Neuronal stem cell (in vitro differentiated cells): ENCODE data around the gene CLEC2L.

Source experiments
- DNase-seq: peaks from one replicate; pipeline ENCODE4 v3.0.0-alpha.2; 2013; ENCODE audit warnings: low spot score
- H2AFZ ChIP-seq: one replicate; pipeline ENCODE4 v1.6.1; 2013; ENCODE audit warnings: mild to moderate bottlenecking, low read length, inconsistent platforms
- H2AK5ac ChIP-seq: 2 replicates; pipeline ENCODE4 v1.6.1; 2013; ENCODE audit warnings: low read depth, mild to moderate bottlenecking, inconsistent platforms, low read length, moderate library complexity, mixed read lengths
- H2BK120ac ChIP-seq: 2 replicates; pipeline ENCODE4 v1.6.1; 2013; ENCODE audit warnings: low read depth, mild to moderate bottlenecking, inconsistent platforms, low read length, moderate library complexity, mixed read lengths
- H2BK12ac ChIP-seq: one replicate; pipeline ENCODE4 v1.6.1; 2013; ENCODE audit warnings: low read length, inconsistent platforms
- H2BK15ac ChIP-seq: 2 replicates; pipeline ENCODE4 v1.6.1; 2013; ENCODE audit warnings: mild to moderate bottlenecking, low read length, inconsistent platforms, mixed read lengths
- H2BK5ac ChIP-seq: one replicate; pipeline ENCODE4 v1.6.1; 2013; ENCODE audit warnings: inconsistent platforms, mild to moderate bottlenecking, low read length, moderate library complexity
- H3K14ac ChIP-seq: one replicate; pipeline ENCODE4 v1.6.1; 2013; ENCODE audit warnings: low read length, inconsistent platforms
- H3K18ac ChIP-seq: 2 replicates; pipeline ENCODE4 v1.6.1; 2013; ENCODE audit warnings: low read length, inconsistent platforms
- H3K23ac ChIP-seq: 2 replicates; pipeline ENCODE4 v1.6.1; 2013; ENCODE audit warnings: low read depth, mild to moderate bottlenecking, mixed read lengths, low read length, inconsistent platforms; ENCODE audit not compliant: poor library complexity
- H3K27ac ChIP-seq: replicated peaks from 3 replicates; pipeline ENCODE4 v1.5.1; 2013; ENCODE audit warnings: low read length, inconsistent platforms
- H3K27me3 ChIP-seq, 3 experiments: 2 replicates each; pipeline ENCODE4 v1.6.1; 2013; ENCODE audit warnings: low read length in 3 of 3, mild to moderate bottlenecking in 2 of 3, inconsistent platforms in 1 of 3, low read depth in 1 of 3, mixed read lengths in 1 of 3, moderate library complexity in 1 of 3; ENCODE audit not compliant: control insufficient read depth in 3 of 3, insufficient read depth in 3 of 3
- H3K36me3 ChIP-seq, 2 donors: replicated peaks in 1 of 2; 2 replicates each; pipeline ENCODE4 v1.6.1; 2013; ENCODE audit warnings: low read length in 2 of 2; ENCODE audit not compliant: control insufficient read depth in 2 of 2, insufficient read depth in 2 of 2
- H3K4ac ChIP-seq: 2 replicates; pipeline ENCODE4 v1.6.1; 2013; ENCODE audit warnings: inconsistent platforms, mild to moderate bottlenecking, low read length, moderate library complexity
- H3K4me1 ChIP-seq, 2 donors: 1 replicate in 1 of 2; 2 replicates in 1 of 2; pipeline ENCODE4 v1.6.1; 2013; ENCODE audit warnings: low read length in 2 of 2, low read depth in 1 of 2; ENCODE audit not compliant: control insufficient read depth in 2 of 2, insufficient read depth in 1 of 2
- H3K4me2 ChIP-seq: one replicate; pipeline ENCODE4 v1.6.1; 2013; ENCODE audit warnings: mild to moderate bottlenecking, low read length, inconsistent platforms; ENCODE audit not compliant: insufficient read depth, poor library complexity, severe bottlenecking
- H3K4me3 ChIP-seq, 2 donors: 2 replicates each; pipeline ENCODE4 v1.5.1; 2013; ENCODE audit warnings: low read length in 2 of 2, mild to moderate bottlenecking in 2 of 2, inconsistent platforms in 1 of 2, moderate library complexity in 1 of 2
- H3K79me1 ChIP-seq: one replicate; pipeline ENCODE4 v1.6.1; 2013; ENCODE audit warnings: low read depth, mild to moderate bottlenecking, inconsistent platforms, low read length, moderate library complexity
- H3K9ac ChIP-seq: one replicate; pipeline ENCODE4 v1.6.1; 2013; ENCODE audit warnings: mild to moderate bottlenecking, low read depth, low read length, inconsistent platforms; ENCODE audit not compliant: poor library complexity
- H3K9me3 ChIP-seq, 2 donors: replicated peaks in 1 of 2; 2 replicates each; pipeline versions ENCODE3 to v1.6.1; 2013; ENCODE audit warnings: low read length in 2 of 2, mild to moderate bottlenecking in 2 of 2, inconsistent platforms in 1 of 2, low read depth in 1 of 2, mixed read lengths in 1 of 2, moderate library complexity in 1 of 2; ENCODE audit not compliant: control insufficient read depth in 2 of 2, insufficient read depth in 1 of 2
- H4K8ac ChIP-seq: one replicate; pipeline ENCODE4 v1.6.1; 2013; ENCODE audit warnings: low read depth, mild to moderate bottlenecking, inconsistent platforms, low read length, moderate library complexity
- H4K91ac ChIP-seq: one replicate; pipeline ENCODE4 v1.6.1; 2013; ENCODE audit warnings: low read length, low read depth, mild to moderate bottlenecking, inconsistent platforms; ENCODE audit not compliant: poor library complexity
- WGBS, 2 donors: extraction: QIAGEN DNeasy Blood & Tissue Kit; methylation state at CpG; one replicate each; pipeline ENCODE4 v1.1.7; 2013; ENCODE audit warnings: missing lambda C conversion rate in 2 of 2, mixed read lengths in 1 of 2; ENCODE audit not compliant: insufficient read length in 2 of 2, insufficient replicate concordance in 1 of 2; ENCODE audit errors: extremely low coverage in 2 of 2; 5-methylcytosine and 5-hydroxymethylcytosine counted together

Gene CLEC2L

GRCh38 chr7:139521439-139521838 is 2.0 kb upstream of the CLEC2L start:
- no peak overlapping the region for H3K23ac ChIP-seq
- H2BK120ac ChIP-seq = no peak overlapping the region
- no peak overlapping the region for H3K9ac ChIP-seq
- H2BK15ac ChIP-seq = no peak overlapping the region
- H4K91ac ChIP-seq = no peak overlapping the region
- peaks cover 8 to 56% (median 38%) of the 10 kb centered on the region in 3 experiments for H3K27me3 ChIP-seq
- H3K79me1 ChIP-seq = peaks cover 2% of the 10 kb centered on the region
- H3K9me3 ChIP-seq = peaks cover 6 to 10% of the 10 kb centered on the region in 2 donors
- H3K27ac ChIP-seq = no peak overlapping the region
- H2BK5ac ChIP-seq = no peak overlapping the region
- no peak overlapping the region for H4K8ac ChIP-seq
- no peak overlapping the region for H3K4ac ChIP-seq
- no peak overlapping the region for H3K4me3 ChIP-seq
- DNase-seq = no peak
- H3K4me1 ChIP-seq = peaks cover 0 to 2% of the 10 kb centered on the region in 2 donors
- no peak overlapping the region for H3K4me2 ChIP-seq
- H3K36me3 ChIP-seq = no peaks in the 10 kb centered on the region
- no peak overlapping the region for H3K18ac ChIP-seq
- no peak overlapping the region for H2AK5ac ChIP-seq
- no CpG with 5 or more reads among the region's 1 CpG for WGBS, 2 donors
- H2BK12ac ChIP-seq = no peak overlapping the region
- no peak overlapping the region for H2AFZ ChIP-seq
- no peak overlapping the region for H3K14ac ChIP-seq

- H3K4me3 ChIP-seq = no peak overlapping the region
- no peak for DNase-seq
- no peak overlapping the region for H3K27ac ChIP-seq
- WGBS, 2 donors = no CpG with 5 or more reads among the region's 11 CpGs
- no peak overlapping the region for H2BK12ac ChIP-seq
- H3K9ac ChIP-seq = no peak overlapping the region
- no peak overlapping the region for H3K4ac ChIP-seq
- peaks cover 6 to 10% of the 10 kb centered on the region in 2 donors for H3K9me3 ChIP-seq
- H2BK120ac ChIP-seq = no peak overlapping the region
- peaks cover 2% of the 10 kb centered on the region for H3K79me1 ChIP-seq
- H2BK5ac ChIP-seq = no peak overlapping the region
- H2AFZ ChIP-seq = no peak overlapping the region
- H3K14ac ChIP-seq = no peak overlapping the region
- peaks cover 8 to 60% (median 38%) of the 10 kb centered on the region in 3 experiments for H3K27me3 ChIP-seq
- no peak overlapping the region for H4K91ac ChIP-seq
- H3K4me1 ChIP-seq = peaks cover 0 to 2% of the 10 kb centered on the region in 2 donors
- H4K8ac ChIP-seq = no peak overlapping the region
- no peak overlapping the region for H3K18ac ChIP-seq
- no peak overlapping the region for H2BK15ac ChIP-seq
- H3K23ac ChIP-seq = peak overlapping the region; percentile 93
- H2AK5ac ChIP-seq = no peak overlapping the region
- no peak overlapping the region for H3K4me2 ChIP-seq
- no peaks in the 10 kb centered on the region for H3K36me3 ChIP-seq
Observed at GRCh38 chr7:139522830-139523198, 671 bp upstream of the CLEC2L start.

- DNase-seq = no peak
- Histone ChIP-seq H2AK5ac (peak overlapping the region; percentile 68), H3K27me3 (peaks cover 8 to 63% (median 38%) of the 10 kb centered on the region in 3 experiments)
Observed at GRCh38 chr7:139523968-139524815, 707 bp downstream of the CLEC2L start.

GRCh38 chr7:139525239-139525638 is 1.8 kb downstream of the CLEC2L start:
- no peak overlapping the region for H3K27ac ChIP-seq
- H2AK5ac ChIP-seq = no peak overlapping the region
- H3K27me3 ChIP-seq = peaks cover 8 to 63% (median 38%) of the 10 kb centered on the region in 3 experiments
- no peak overlapping the region for H4K91ac ChIP-seq
- no peak overlapping the region for H2AFZ ChIP-seq
- no peak overlapping the region for H2BK15ac ChIP-seq
- H3K14ac ChIP-seq = no peak overlapping the region
- H2BK12ac ChIP-seq = no peak overlapping the region
- no peak overlapping the region for H2BK5ac ChIP-seq
- peaks cover 6 to 10% of the 10 kb centered on the region in 2 donors for H3K9me3 ChIP-seq
- H3K36me3 ChIP-seq = no peaks in the 10 kb centered on the region
- no peak overlapping the region for H3K4ac ChIP-seq
- no CpG with 5 or more reads among the region's 10 CpGs for WGBS, 2 donors
- H3K4me1 ChIP-seq = peaks cover 0 to 2% of the 10 kb centered on the region in 2 donors
- H3K9ac ChIP-seq = no peak overlapping the region
- no peak overlapping the region for H3K4me2 ChIP-seq
- H2BK120ac ChIP-seq = no peak overlapping the region
- peaks cover 2% of the 10 kb centered on the region for H3K79me1 ChIP-seq
- no peak overlapping the region for H3K4me3 ChIP-seq
- no peak overlapping the region for H3K18ac ChIP-seq
- H4K8ac ChIP-seq = no peak overlapping the region
- DNase-seq = no peak
- no peak overlapping the region for H3K23ac ChIP-seq

More at GRCh38 chr7:139523968-139524815, 707 bp downstream of the CLEC2L start:
- peak overlapping the region; percentile 84 for H3K18ac ChIP-seq
- peak overlapping the region; percentile 45 for H2AFZ ChIP-seq
- peaks cover 2% of the 10 kb centered on the region for H3K79me1 ChIP-seq
- H3K9ac ChIP-seq = peak overlapping the region; percentile 77
- H3K14ac ChIP-seq = no peak overlapping the region
- no peak overlapping the region for H2BK12ac ChIP-seq
- H4K91ac ChIP-seq = no peak overlapping the region
- H3K23ac ChIP-seq = peak overlapping the region; percentile 82
- H2BK5ac ChIP-seq = no peak overlapping the region
- no peak overlapping the region for H2BK120ac ChIP-seq
- no peaks in the 10 kb centered on the region for H3K36me3 ChIP-seq
- no peak overlapping the region for H3K27ac ChIP-seq
- peak overlapping the region in 1 of 2 donors; percentile 84 for H3K4me3 ChIP-seq
- H3K4me1 ChIP-seq = peaks cover 0 to 2% of the 10 kb centered on the region in 2 donors
- WGBS, 2 donors = no CpG with 5 or more reads among the region's 70 CpGs
- no peak overlapping the region for H3K4ac ChIP-seq
- peak overlapping the region; percentile 86 for H3K4me2 ChIP-seq
- no peak overlapping the region for H2BK15ac ChIP-seq
- no peak overlapping the region for H4K8ac ChIP-seq
- H3K9me3 ChIP-seq = peaks cover 6 to 10% of the 10 kb centered on the region in 2 donors
